ENCODE measurements around the gene SPATA1.

Gene SPATA1

DNA sequence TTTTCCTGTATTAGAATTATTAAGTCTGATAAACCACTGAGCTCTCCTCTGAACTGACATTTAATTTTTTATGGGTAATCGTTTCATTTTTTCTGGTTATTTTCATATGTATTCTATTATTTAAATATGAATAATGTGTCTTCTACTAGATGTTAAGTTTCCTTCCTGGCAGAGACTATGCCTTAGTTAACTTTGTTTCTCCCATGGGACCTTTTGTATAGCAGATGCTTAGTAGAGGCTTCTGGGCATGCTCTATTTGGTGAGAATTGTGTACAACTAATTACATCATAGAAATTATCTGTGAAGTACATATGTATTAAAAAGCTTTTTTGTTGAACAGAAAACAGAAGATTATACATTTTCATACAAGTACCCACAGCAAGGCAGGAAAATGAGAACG is 44.6 kb downstream of the SPATA1 start:
- no peak overlapping the region for H3K4me3 ChIP-seq (ENCODE audit: low read depth, low read length)
- TF ChIP-seq, protein P1, sequence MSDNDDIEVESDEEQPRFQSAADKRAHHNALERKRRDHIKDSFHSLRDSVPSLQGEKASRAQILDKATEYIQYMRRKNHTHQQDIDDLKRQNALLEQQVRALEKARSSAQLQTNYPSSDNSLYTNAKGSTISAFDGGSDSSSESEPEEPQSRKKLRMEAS (IDR thresholded peaks at IDR 0.05; ENCODE audit: low read depth, low read length): no peak
- TF ChIP-seq CTCF (IDR thresholded peaks at IDR 0.05; ENCODE audit: low read depth, low read length) (no peak), MYC (IDR thresholded peaks at IDR 0.05; ENCODE audit: low read depth, low read length) (no peak), POLR2A (IDR thresholded peaks at IDR 0.05; ENCODE audit: extremely low read depth, insufficient read length) (no peak)
- no peak for DNase-seq (ENCODE audit: low read depth)

- DNase-seq (ENCODE audit: low read depth): no peak
- no peak overlapping the region for H3K4me3 ChIP-seq (ENCODE audit: low read depth, low read length)
- TF ChIP-seq CTCF (IDR thresholded peaks at IDR 0.05; ENCODE audit: low read depth, low read length) (no peak), MYC (IDR thresholded peaks at IDR 0.05; ENCODE audit: low read depth, low read length) (no peak), POLR2A (IDR thresholded peaks at IDR 0.05; ENCODE audit: extremely low read depth, insufficient read length) (no peak)
- TF ChIP-seq, protein P1 (IDR thresholded peaks at IDR 0.05; ENCODE audit: low read depth, low read length): no peak
These were observed 63.0 kb downstream of the SPATA1 start for GRCh38 chr1:84569216-84569615.

DNA sequence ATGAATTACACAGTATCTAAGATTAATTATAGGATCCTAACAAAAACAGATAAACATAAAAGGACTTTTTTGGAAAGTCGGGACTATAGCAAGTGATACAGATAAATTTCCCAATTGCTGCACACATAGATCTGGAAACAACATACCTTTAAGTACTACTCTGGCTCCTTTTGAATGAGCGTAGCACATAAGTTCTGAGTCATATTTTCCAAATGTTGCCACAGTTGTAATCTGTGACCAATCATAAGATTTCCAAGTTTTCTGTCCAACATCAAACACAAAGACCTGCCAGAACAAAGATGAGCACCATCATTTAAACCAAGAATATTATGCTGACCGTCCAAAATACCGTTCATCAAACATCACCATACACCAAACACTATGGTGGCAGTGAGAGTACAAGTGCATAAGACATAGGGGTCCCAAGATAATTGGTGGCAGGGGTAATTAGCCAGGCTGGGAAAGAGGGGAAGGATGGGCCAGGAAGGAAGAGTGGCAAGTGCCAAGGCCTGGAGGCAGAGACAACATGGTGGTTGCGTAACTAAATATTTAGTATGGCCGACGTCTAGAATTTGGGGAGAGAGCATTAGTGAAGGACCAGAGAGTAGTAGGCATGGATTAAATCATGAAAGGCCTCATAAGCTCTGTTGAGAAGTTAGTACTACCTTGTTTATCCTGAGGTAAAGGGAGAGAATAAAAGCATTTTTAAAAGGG is 64.4 kb downstream of the SPATA1 start:
- no peak for DNase-seq (ENCODE audit: low read depth)
- TF ChIP-seq CTCF (IDR thresholded peaks at IDR 0.05; ENCODE audit: low read depth, low read length) (no peak), POLR2A (IDR thresholded peaks at IDR 0.05; ENCODE audit: extremely low read depth, insufficient read length) (no peak), MYC (IDR thresholded peaks at IDR 0.05; ENCODE audit: low read depth, low read length) (no peak)
- TF ChIP-seq, protein P1 (IDR thresholded peaks at IDR 0.05; ENCODE audit: low read depth, low read length): no peak
- no peak overlapping the region for H3K4me3 ChIP-seq (ENCODE audit: low read depth, low read length)

DNA sequence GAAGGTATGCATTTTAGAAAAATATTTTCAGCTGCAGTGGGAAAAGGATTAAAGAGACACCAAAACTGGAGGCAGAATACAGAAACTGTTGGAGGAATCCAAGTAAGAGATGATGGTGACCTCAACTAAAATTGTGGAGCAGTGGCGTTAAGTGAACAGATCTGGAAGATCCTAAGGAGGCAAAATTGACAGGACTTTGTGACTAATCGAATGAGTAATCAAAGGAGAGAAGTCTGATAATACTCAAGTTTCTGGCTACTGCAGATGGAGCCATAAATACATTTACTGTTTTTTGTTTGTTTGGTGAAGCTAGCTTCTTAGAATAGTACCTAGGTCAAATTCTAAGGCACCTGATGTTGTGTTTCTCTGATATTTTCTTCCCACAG is 65.0 kb downstream of the SPATA1 start:
- H3K4me3 ChIP-seq (ENCODE audit: low read depth, low read length): no peak overlapping the region
- DNase-seq (ENCODE audit: low read depth): no peak
- TF ChIP-seq MYC (IDR thresholded peaks at IDR 0.05; ENCODE audit: low read depth, low read length): no peak
- no peak for TF ChIP-seq CTCF (IDR thresholded peaks at IDR 0.05; ENCODE audit: low read depth, low read length)
- TF ChIP-seq, protein P1 (IDR thresholded peaks at IDR 0.05; ENCODE audit: low read depth, low read length): no peak
- no peak for TF ChIP-seq POLR2A (IDR thresholded peaks at IDR 0.05; ENCODE audit: extremely low read depth, insufficient read length)

GRCh38 chr1:84573481-84573966 is 67.3 kb downstream of the SPATA1 start:
- TF ChIP-seq, protein P1 (IDR thresholded peaks at IDR 0.05; ENCODE audit: low read depth, low read length): no peak
- TF ChIP-seq POLR2A (IDR thresholded peaks at IDR 0.05; ENCODE audit: extremely low read depth, insufficient read length): no peak
- no peak for TF ChIP-seq CTCF (IDR thresholded peaks at IDR 0.05; ENCODE audit: low read depth, low read length)
- peak overlapping the region; percentile 90 for H3K4me3 ChIP-seq (ENCODE audit: low read depth, low read length)
- DNase-seq (ENCODE audit: low read depth): no peak

All from NB4 (cell line).